Measurements from ENCODE around the gene PRUNE2.

The PRUNE2 gene

DNA sequence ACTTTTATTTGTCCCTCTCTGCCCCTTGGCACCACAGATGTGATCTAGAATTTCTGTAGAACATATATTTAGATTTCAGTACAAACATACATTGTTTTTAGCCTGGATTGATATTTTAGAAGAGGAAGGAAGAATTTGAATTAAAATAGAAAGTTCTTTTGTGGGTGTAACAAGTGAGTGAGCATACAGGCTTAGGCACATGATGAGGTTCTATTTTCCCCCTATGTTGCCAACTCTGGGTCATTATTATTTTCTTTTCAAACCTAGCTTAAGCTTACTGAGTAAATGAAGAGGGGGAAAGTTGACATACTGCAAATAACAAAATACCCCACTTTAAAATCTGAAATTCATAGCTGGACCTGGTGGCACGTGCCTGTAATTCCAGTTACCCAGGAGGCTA, 344.0 kb downstream of the PRUNE2 start:
- DNase-seq = no peak

Measured in NCI-H2081 treated with DMSO at 0.1 percent for 48 hours (cell line).